ENCODE measurements around the gene UROD.
"Not testable (repeated sequence)": the region's sequence is repeated elsewhere in the genome, so short reads cannot be mapped to it uniquely, and the experiment has no call there.

DNA sequence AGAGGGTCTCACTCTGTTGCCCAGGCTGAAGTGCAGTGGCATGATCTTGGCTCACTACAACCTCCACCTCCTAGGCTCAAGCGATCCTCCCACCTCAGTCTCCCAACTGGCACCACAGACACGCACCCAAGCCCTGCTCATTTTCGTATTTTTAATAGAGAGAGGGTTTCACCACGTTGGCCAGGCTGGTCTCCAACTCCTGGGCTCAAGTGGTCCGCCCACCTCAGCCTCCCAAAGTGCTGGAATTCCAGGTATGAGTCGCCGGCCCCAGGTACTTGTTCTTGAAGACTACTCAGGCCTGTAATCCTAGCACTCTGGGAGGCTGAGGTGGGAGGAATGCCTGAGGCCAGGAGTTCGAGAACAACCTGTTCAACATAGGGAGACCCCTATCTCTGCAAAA lies 10.5 kb upstream of the UROD start:
- TF ChIP-seq CTCF (IDR thresholded peaks at IDR 0.05; ENCODE audit: low read depth, low read length); POLR2A (IDR thresholded peaks at IDR 0.05; ENCODE audit: extremely low read depth, insufficient read length); MYC (IDR thresholded peaks at IDR 0.05; ENCODE audit: low read depth, low read length); MAX (IDR thresholded peaks at IDR 0.05; ENCODE audit: low read depth, low read length): not testable (repeated sequence)
